GM18951 (cell line): Measurements from ENCODE around the gene BTG4.

ENCODE experiments used
- POLR2A ChIP-seq: IDR thresholded peaks from 4 replicates; pipeline ENCODE4 v1.6.1; 2011; ENCODE audit warnings: mild to moderate bottlenecking; ENCODE audit not compliant: insufficient read length, insufficient read depth; ENCODE audit errors: extremely low read depth
- in situ Hi-C: fragments of 300-500 bp; cut with MboI; formaldehyde crosslinking; loops from one replicate; pipeline ENCODE4 v1.12.0; 2022; ENCODE audit warnings: low sequenced_read_pairs, mixed read lengths, inconsistent platforms; ENCODE audit not compliant: unreplicated experiment

BTG4 gene

DNA sequence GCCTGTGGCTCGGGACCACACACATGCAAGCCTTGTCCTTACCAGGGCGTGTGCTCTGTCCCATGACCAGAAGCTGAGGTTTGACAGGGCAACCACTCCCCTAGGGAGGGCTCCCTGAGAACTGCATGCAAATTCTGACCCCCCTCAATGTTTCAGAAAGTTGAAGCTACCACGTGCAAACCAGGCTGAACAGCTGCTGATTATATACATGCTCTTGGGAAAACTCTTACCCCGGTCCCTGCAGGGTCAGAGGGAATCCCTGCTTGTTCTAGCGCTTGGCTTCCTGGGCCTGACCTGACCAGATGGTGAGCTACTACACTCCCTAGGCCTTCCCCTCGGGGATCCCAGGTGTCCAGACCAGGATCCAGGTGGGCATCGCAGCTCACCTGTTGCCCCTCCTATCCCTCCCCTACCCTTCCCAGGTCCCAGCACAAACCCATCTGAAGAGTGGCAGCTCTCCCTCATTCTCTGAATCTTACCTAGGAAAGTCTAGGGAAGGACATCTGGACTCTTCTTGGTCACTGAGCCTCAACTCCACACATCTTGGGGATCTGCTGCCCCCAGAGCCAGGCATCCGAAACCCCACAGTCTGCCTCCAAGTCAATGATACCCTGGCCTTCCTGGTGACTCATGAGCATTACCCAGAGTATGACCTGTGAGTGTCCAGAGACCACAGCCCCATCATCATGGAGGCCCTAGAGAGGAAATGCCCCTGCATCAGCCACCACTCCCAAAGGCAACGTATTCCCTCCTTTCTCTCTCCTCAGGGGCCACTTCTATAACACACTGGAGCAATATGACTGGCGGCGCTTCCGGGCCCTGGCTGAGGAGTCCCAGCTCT lies 61.5 kb downstream of the BTG4 start:
- TF ChIP-seq POLR2A, result no peak
- in situ Hi-C loops, result no loop called here

DNA sequence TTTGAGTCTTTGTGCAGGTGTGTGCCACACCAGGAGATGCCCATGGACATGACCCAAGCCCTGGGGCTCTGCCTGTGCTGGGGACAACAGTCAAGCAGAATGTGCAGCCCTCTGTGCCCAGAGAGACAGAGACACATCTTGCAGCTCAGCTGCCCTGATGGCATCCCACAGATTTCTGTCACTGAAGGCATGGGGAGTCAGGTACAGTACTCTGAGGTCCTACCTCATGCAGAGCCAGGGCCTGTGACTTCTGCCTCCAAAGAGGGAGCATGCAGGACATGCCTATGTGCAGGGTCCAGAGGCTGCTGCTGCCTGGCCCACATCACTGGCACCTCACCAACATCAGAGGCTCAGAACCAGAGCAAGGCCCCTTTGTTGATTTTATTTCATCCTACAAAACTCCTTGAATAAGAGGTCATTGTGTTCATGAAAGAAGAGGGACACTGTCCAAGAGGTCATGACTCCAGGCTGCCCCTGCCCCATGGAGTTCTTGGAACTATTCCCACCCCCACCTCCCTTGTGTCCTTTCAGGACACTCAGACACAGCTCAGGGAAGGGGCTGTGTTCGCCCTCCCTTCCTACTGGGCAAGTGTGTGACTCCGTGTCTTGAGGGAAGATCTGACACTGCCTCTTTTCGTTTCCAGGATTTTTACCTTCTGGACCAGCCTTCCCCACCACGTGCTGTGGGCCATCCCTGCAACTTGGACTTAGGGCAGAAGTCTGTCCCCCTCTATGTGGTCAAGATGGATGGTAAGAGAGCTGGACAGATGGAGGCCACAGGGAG lies 62.3 kb downstream of the BTG4 start:
- TF ChIP-seq POLR2A, result no peak
- in situ Hi-C loops, result loop anchor here (25.0 kb wide), 1 partner anchor 988 kb away; no protein-coding TSS in a partner anchor

DNA sequence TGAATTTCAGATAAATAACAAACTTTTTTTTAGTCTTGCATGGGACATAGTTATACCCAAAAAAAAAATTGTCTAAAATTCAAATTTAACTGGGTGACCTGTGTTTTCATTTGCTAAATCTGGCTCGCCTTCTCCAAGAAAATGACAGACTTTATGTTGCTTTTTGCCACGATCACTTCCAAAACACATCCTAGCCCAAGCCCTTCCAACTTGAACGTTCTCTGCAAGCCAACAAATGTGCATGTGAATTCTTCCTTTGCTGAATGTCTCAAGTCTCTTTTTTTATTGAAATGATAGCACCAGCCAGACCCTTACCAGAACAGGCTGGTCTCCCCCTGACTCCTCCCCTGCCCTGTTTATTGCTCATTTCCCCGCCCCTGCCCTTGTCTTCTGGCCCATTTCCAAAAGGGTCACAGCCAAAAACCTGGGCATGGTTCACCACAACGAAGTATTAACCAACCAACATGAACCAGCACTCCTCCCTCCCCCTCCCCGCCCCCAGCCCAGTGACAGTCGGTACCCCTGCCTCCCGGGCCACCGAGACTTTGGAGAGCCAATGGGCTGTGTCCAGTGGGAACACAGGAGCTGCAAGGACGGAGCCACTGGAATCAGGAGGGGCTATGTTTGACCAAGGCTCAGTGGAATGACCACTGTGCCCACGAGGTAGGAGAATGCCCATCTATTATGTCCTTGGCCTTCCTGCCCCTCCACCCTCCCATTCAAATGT lies 63.2 kb downstream of the BTG4 start:
- TF ChIP-seq POLR2A, result no peak
- in situ Hi-C loops, result loop anchor here (25.0 kb wide), 1 partner anchor 987 kb away; no protein-coding TSS in a partner anchor

DNA sequence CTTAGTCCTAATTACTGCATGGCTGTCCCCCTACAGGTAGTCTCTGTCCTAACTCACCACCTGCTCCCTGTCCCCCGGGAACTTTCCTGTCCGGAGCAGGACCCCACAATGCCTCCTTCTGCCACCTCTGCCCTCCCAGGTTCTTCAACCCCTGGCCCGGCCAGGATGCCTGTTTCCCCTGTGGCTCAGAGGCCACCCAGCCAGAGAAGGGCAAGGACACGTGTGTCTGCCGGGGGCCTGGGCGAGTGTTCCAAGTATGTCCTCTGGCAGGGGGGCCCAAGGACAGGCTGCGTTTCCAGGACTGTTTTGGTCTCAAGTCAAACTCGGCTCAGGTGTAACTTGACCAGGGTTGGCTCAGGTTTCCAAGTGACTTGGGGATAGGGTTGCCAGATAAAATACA lies 63.8 kb downstream of the BTG4 start:
- TF ChIP-seq POLR2A, result no peak
- in situ Hi-C loops, result loop anchor here (25.0 kb wide), 1 partner anchor 986 kb away; no protein-coding TSS in a partner anchor

DNA sequence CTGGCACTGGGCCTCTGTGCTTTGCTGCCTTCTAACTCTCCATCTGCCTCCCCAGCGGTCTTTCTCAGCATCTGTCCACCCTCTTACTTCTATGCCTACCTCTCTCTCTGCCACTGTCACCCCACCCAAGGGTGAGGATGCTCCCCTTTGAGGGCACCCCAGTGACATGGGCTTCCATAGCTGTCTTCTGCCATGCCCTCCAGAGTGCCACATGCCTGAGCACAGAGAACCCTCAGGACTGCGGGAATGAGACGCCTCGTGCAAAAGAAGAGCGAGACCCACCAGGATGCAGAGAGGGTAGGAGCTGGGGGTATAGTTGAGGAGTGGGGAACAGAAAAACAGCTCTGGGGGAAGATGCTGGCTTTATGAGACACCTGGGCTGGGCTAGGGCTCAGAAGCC lies 64.3 kb downstream of the BTG4 start:
- TF ChIP-seq POLR2A, result no peak
- in situ Hi-C loops, result loop anchor here (25.0 kb wide), 1 partner anchor 986 kb away; no protein-coding TSS in a partner anchor

DNA sequence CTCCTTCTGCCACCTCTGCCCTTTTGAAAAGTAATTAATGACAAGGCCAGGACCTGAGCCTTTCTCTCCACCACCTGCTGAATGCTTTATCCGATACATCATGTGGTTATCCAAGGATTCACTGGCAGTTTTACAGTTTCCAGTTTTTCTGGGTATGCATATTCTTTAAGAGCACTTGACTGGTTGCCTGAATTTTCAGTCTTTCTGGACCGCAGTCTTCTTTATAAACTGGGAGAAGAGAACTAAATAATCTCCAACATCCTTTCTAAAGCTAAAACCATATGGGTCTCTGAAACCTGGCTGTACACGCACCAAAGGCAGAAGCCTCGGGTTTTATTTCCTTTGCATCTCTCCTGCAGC lies 65.1 kb downstream of the BTG4 start:
- no peak for TF ChIP-seq POLR2A
- in situ Hi-C loops, result loop anchor here (25.0 kb wide), 1 partner anchor 985 kb away; no protein-coding TSS in a partner anchor

DNA sequence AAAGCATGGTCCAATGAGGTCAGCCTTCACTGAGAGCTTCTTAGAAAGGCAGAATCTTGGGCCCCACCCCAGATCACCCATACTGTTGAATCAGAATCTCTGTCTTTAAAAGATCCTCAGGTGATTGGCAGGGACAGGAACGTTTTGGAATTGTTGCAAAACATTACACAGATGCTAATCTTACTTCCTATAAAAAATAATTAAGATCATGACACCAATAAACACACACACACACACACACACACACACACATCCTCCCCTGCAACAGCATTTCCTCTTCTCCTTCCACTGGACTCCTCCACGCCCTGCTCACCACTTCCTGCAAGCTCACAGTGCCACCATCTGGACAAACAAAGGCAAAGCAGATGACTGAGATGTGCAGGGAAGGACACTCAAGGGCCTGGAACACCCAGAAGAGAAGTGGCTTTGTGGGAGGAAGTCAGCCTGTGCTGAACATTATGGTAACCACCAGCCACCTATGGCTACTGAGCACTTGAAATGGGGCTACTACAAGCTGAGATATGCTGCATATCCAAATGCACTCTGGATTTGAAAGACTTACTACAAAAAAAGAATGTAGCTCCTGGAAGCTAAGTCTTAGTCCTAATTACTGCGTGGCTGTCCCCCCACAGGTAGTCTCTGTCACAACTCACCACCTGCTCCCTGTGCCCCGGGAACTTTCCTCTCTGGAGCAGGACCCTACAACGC lies 65.6 kb downstream of the BTG4 start:
- in situ Hi-C loops, result loop anchor here (25.0 kb wide), 1 partner anchor 984 kb away; no protein-coding TSS in a partner anchor
- no peak for TF ChIP-seq POLR2A

DNA sequence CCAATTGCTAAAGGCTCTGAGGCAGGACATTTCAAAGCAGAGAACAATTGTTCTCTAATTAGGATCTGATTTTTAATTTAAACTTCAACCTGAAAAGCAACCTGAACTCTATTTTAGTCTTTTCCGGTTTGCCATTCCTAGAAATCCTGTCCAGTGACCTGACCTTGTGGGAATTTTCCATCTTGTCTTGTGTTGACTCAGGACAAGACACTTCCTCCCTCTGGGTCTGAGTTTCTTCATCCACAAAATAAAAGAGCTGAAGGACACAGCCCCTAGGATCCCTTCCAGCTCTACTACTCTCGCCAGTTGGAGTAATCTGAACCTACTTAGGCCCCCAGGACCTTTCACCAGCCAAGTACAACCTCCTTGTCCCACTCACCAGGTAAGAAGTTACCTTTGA lies 66.6 kb downstream of the BTG4 start:
- in situ Hi-C loops, result loop anchor here (25.0 kb wide), 1 partner anchor 983 kb away; no protein-coding TSS in a partner anchor
- TF ChIP-seq POLR2A, result no peak
